H1 (cell line): ENCODE data around the gene MPV17L2.

Experiments used
- CHD2 ChIP-seq: IDR thresholded peaks from 2 replicates; pipeline ENCODE4 v1.6.1; 2012; ENCODE audit warnings: low read length, improper control_type of control experiment
- CREB1 ChIP-seq: IDR thresholded peaks from 2 replicates; pipeline ENCODE4 v1.6.1; 2012; ENCODE audit warnings: inconsistent platforms
- CTCF ChIP-seq, 3 experiments: IDR thresholded peaks; 1 replicate in 2 of 3; 2 replicates in 1 of 3; pipeline versions ENCODE4 v1.5.1 to v1.6.1; 2011; ENCODE audit warnings: low read length in 3 of 3, mild to moderate bottlenecking in 3 of 3, inconsistent platforms in 2 of 3, low read depth in 1 of 3, moderate library complexity in 1 of 3; ENCODE audit not compliant: insufficient read depth in 1 of 3; ENCODE audit errors: control extremely low read depth in 1 of 3
- EZH2 ChIP-seq: fragments of 200-600 bp; sonication (generic); IDR thresholded peaks from 2 replicates; pipeline ENCODE4 v1.7.1; 2012; ENCODE audit warnings: low read depth, mild to moderate bottlenecking, moderate library complexity, low read length, inconsistent platforms; ENCODE audit not compliant: severe bottlenecking
- HDAC2 ChIP-seq, 2 experiments: fragments of 300-600 bp in 1 of 2; sonication (generic) in 1 of 2; IDR thresholded peaks; 2 replicates each; pipeline ENCODE4 v1.6.1; 2011 to 2012; ENCODE audit warnings: low read depth in 2 of 2, low read length in 2 of 2, mild to moderate bottlenecking in 2 of 2, moderate library complexity in 2 of 2, borderline replicate concordance in 1 of 2, inconsistent platforms in 1 of 2
- HDAC6 ChIP-seq: IDR thresholded peaks from one replicate; pipeline ENCODE4 v1.7.1; 2012; ENCODE audit warnings: low read depth, mild to moderate bottlenecking, inconsistent platforms, low read length, moderate library complexity
- POLR2A ChIP-seq, 2 experiments: IDR thresholded peaks; 1 replicate in 1 of 2; 2 replicates in 1 of 2; pipeline ENCODE4 v1.6.1; 2011; ENCODE audit warnings: low read depth in 2 of 2, low read length in 2 of 2, mild to moderate bottlenecking in 2 of 2; ENCODE audit errors: control extremely low read depth in 1 of 2
- POLR2AphosphoS5 ChIP-seq: IDR thresholded peaks from 2 replicates; pipeline ENCODE4 v1.6.1; 2011; ENCODE audit warnings: low read depth, low read length
- RAD21 ChIP-seq, 2 experiments: IDR thresholded peaks in 1 of 2; conservative IDR thresholded peaks in 1 of 2; 2 replicates each; pipeline ENCODE4 v1.6.1; 2011; ENCODE audit warnings: low read depth in 2 of 2, low read length in 2 of 2, improper control_type of control experiment in 1 of 2, inconsistent platforms in 1 of 2, mild to moderate bottlenecking in 1 of 2, moderate library complexity in 1 of 2
- TAF1 ChIP-seq: IDR thresholded peaks from 2 replicates; pipeline ENCODE4 v1.6.1; 2011; ENCODE audit warnings: mild to moderate bottlenecking, low read depth, low read length
- TCF12 ChIP-seq: IDR thresholded peaks from 2 replicates; pipeline ENCODE4 v1.6.1; 2011; ENCODE audit warnings: low read depth, mild to moderate bottlenecking, low read length
- YY1 ChIP-seq: IDR thresholded peaks from 2 replicates; pipeline ENCODE4 v1.6.1; 2011; ENCODE audit warnings: low read depth, mild to moderate bottlenecking, low read length

- TF ChIP-seq YY1 (no peak), POLR2AphosphoS5 (no peak), EZH2 (no peak), CTCF (IDR thresholded peaks at IDR 0.05; ENCODE audit: control extremely low read depth in 1 of 3, insufficient read depth in 1 of 3, low read depth in 1 of 3, low read length in 3 of 3) (peak; percentile 41 to 61 (median 46)), RAD21 (IDR thresholded peaks at IDR 0.05 in 1 of 2, conservative IDR thresholded peaks at IDR 0.05 in 1 of 2; ENCODE audit: low read depth in 2 of 2, low read length in 2 of 2) (peak in 1 of 2 experiments; percentile 46; a peak in 2 of 4 replicates), HDAC2 (IDR thresholded peaks at IDR 0.05; ENCODE audit: borderline replicate concordance in 1 of 2, low read depth in 2 of 2, low read length in 2 of 2) (peak in 1 of 2 experiments; percentile 98; a peak in 1 of 4 replicates), TAF1 (no peak), CREB1 (no peak), TCF12 (no peak), HDAC6 (no peak), CHD2 (no peak), POLR2A (IDR thresholded peaks at IDR 0.05; ENCODE audit: control extremely low read depth in 1 of 2, low read depth in 2 of 2, low read length in 2 of 2) (no peak)
These were observed 36.5 kb downstream of the MPV17L2 start for GRCh38 chr19:18229474-18229873.
